Muscle of leg (tissue), 11 donors: ENCODE results near the gene PROM1. TPM values are rescaled to one million over a fixed set of nuclear protein-coding genes. Genes with fewer than 3 reads are reported as not detected.

Experiments used
- DNase-seq: peaks from one replicate; pipeline ENCODE4 v3.0.0; 2013
- H3K27ac ChIP-seq: one replicate; pipeline ENCODE4 v1.5.1; 2013; ENCODE audit warnings: mild to moderate bottlenecking, low read length, control low read depth
- H3K27me3 ChIP-seq: one replicate; pipeline ENCODE4 v1.6.1; 2013; ENCODE audit warnings: low read length; ENCODE audit not compliant: control insufficient read depth, insufficient read depth
- H3K36me3 ChIP-seq: one replicate; pipeline ENCODE4 v1.6.1; 2013; ENCODE audit warnings: low read length; ENCODE audit not compliant: control insufficient read depth, insufficient read depth
- H3K4me1 ChIP-seq: one replicate; pipeline ENCODE4 v1.6.1; 2013; ENCODE audit warnings: low read length; ENCODE audit not compliant: control insufficient read depth, insufficient read depth
- H3K4me3 ChIP-seq: one replicate; pipeline ENCODE4 v1.5.1; 2013; ENCODE audit warnings: low read length, control low read depth
- H3K9me3 ChIP-seq: replicated peaks from 2 replicates; pipeline ENCODE4 v1.6.1; 2013; ENCODE audit warnings: low read depth, low read length; ENCODE audit not compliant: control insufficient read depth
- WGBS: methylation state at CpG from one replicate; pipeline ENCODE4 v1.1.5; 2013; ENCODE audit warnings: missing lambda C conversion rate; ENCODE audit not compliant: insufficient coverage; 5-methylcytosine and 5-hydroxymethylcytosine counted together
- polyA plus RNA-seq, 8 donors: library from polyadenylated mRNA; unstranded; fragments of 120-200 nt; gene quantifications; one replicate each; pipeline versions ENCODE4 v1.2.1 to v1.2.3, GENCODE V29; 2013; ENCODE audit warnings: inconsistent platforms in 1 of 8, low replicate concordance in 1 of 8; ENCODE audit not compliant: insufficient read length in 8 of 8, insufficient read depth in 1 of 8
- total RNA-seq: library from RNA; stranded (reverse); fragments of 120-200 nt; gene quantifications from one replicate; pipeline ENCODE4 v1.2.4, GENCODE V29; 2013

The PROM1 gene
- total and polyA plus RNA-seq, 9 donors, result 43.5 to 61.3 (median 47.9) TPM

- Histone ChIP-seq H3K4me1 (no peaks in the 10 kb centered on the region), H3K27me3 (peaks cover 2% of the 10 kb centered on the region), H3K9me3 (no peaks in the 10 kb centered on the region), H3K27ac (no peak overlapping the region), H3K4me3 (no peak overlapping the region), H3K36me3 (no peaks in the 10 kb centered on the region)
- no peak for DNase-seq
- 81% methylated on average over 3 of the region's 4 CpGs for WGBS
Measured at GRCh38 chr4:15918484-15919129, 165.2 kb downstream of the PROM1 start.

Other genes with a start within 250 kb of the PROM1 start
- not detected for gene FGFBP1, start 145.3 kb downstream of the PROM1 start, total RNA-seq
- gene FGFBP1, start 145.3 kb downstream of the PROM1 start, polyA plus RNA-seq, result under 1 TPM in 2 of 8 donors, not detected in 6; 0.15 to 0.28 TPM
- gene FGFBP2, start 120.8 kb downstream of the PROM1 start, total RNA-seq, result 0.93 TPM
- 1 to 10 TPM in 2 of 8 donors, under 1 TPM in 6; 0.31 to 1.3 (median 0.68) TPM for gene FGFBP2, start 120.8 kb downstream of the PROM1 start, polyA plus RNA-seq
- gene TAPT1, start 142.4 kb upstream of the PROM1 start, total RNA-seq, result 30.6 TPM
- gene TAPT1, start 142.4 kb upstream of the PROM1 start, polyA plus RNA-seq, result 10 to 100 TPM; 21.2 to 35.2 (median 29.2) TPM